ENCODE data around the gene SERTAD2. TPM values are rescaled to one million over a fixed set of nuclear protein-coding genes. Genes with fewer than 3 reads are reported as not detected.

Gene SERTAD2
- total RNA-seq (2012; rRNA removed) (5.0 and 6.7 TPM in 2 replicates), polyA plus RNA-seq (2012; rRNA removed) (11.0 and 12.7 TPM in 2 replicates), Bru-seq, nascent RNA (percentile 84 among the genes with signal in this experiment), BruChase-seq, experiment 1, labeled RNA remaining after a 6-hour chase (percentile 52 among the genes with signal in this experiment), BruChase-seq, experiment 2, labeled RNA remaining after a 2-hour chase (percentile 89 among the genes with signal in this experiment)
- polyA plus RNA-seq (2012; cell fraction: cytosol; rRNA removed): 5.3 and 11.9 TPM in 2 replicates
- 6.0 TPM in 2 replicates for polyA plus RNA-seq (2012; cell fraction: nucleus; rRNA removed; ENCODE audit: low replicate concordance)
- long read RNA-seq, partial matches to known transcripts: 0 of 3 reads
- long read RNA-seq, other reads (novel, unspliced or antisense): 3 of 3 reads

- no peaks in the 10 kb centered on the region for H3K27me3 ChIP-seq (ENCODE audit: control insufficient read depth, insufficient read depth, low read length)
- H4K5ac ChIP-seq (ENCODE audit: low read depth, low read length): peak within 1 kb of the TSS; percentile 89
- H3K9ac ChIP-seq (ENCODE audit: low read depth, low read length): peak within 1 kb of the TSS; percentile 92
- peak within 1 kb of the TSS; percentile 87 for H2BK120ac ChIP-seq (ENCODE audit: low read depth, low read length)
- H4K91ac ChIP-seq (ENCODE audit: insufficient read depth, low read depth, low read length): peak within 1 kb of the TSS; percentile 96
- H3K4me3 ChIP-seq (ENCODE audit: insufficient read depth, low read depth, low read length): peak within 1 kb of the TSS; percentile 98
- ATAC-seq (ENCODE audit: low read depth) (peak; percentile 91), DNase-seq (peak; percentile 84)
- peak within 1 kb of the TSS; percentile 87 for H3K14ac ChIP-seq (replicated peaks; ENCODE audit: low read depth, low read length)
- no peaks in the 10 kb centered on the region for H3K9me1 ChIP-seq (ENCODE audit: insufficient read depth, low read length)
- peak within 1 kb of the TSS; percentile 96 for H3K4ac ChIP-seq (ENCODE audit: low read depth, low read length)
- H3K79me1 ChIP-seq (ENCODE audit: low read depth in 1 of 2, low read length in 2 of 2): peaks cover 10 to 36% of the 10 kb centered on the region in 2 experiments; a peak in 3 of 4 replicates
- H2BK15ac ChIP-seq (ENCODE audit: low read depth, low read length): peak within 1 kb of the TSS; percentile 87; the same call in 2 of the 3 replicates
- peaks cover 36% of the 10 kb centered on the region for H4K20me1 ChIP-seq (ENCODE audit: insufficient read depth, low read length)
- H2BK20ac ChIP-seq (ENCODE audit: low read depth, low read length): peak within 1 kb of the TSS; percentile 43
- POLR2A ChIA-PET (ENCODE audit: unreplicated experiment): interaction anchor here (0.5 to 1.9 kb wide), 10 partner anchors 8 to 401 kb away, joined by 3 to 8 read pairs (median 4); no protein-coding TSS in a partner anchor
- H3K18ac ChIP-seq (ENCODE audit: low read depth, low read length): peak within 1 kb of the TSS; percentile 94
- in situ Hi-C loops (cut with MboI; ENCODE audit: low sequenced_read_pairs): no loop called here
- peak within 1 kb of the TSS; percentile 96 for H3K4me2 ChIP-seq (ENCODE audit: low read depth, low read length)
- intact Hi-C loops (cut with micrococcal nuclease): loop anchor here (1.0 to 5.0 kb wide), 3 partner anchors 79 to 212 kb away; no protein-coding TSS in a partner anchor
- no peaks in the 10 kb centered on the region for H3K36me3 ChIP-seq (ENCODE audit: control insufficient read depth, insufficient read depth, low read length)
- H3K27ac ChIP-seq (ENCODE audit: insufficient read depth, low read length): peak within 1 kb of the TSS; percentile 98
- dilution Hi-C loops (cut with HindIII; ENCODE audit: low sequenced_read_pairs, unreplicated experiment): no loop called here
- peak; percentile 65; the same call in 1 of the 2 replicates for TF ChIP-seq BHLHE40 (IDR thresholded peaks at IDR 0.05; ENCODE audit: low read depth, low read length)
- TF ChIP-seq FOS (IDR thresholded peaks at IDR 0.05; ENCODE audit: low read depth, low read length): no peak
- peak; percentile 24; the same call in 1 of the 2 replicates for TF ChIP-seq RAD21 (IDR thresholded peaks at IDR 0.05; ENCODE audit: low read length)
- TF ChIP-seq MAZ (IDR thresholded peaks at IDR 0.05; ENCODE audit: borderline replicate concordance, low read depth, low read length): peak; percentile 62; the same call in 1 of the 2 replicates
- peak; percentile 16; the same call in 1 of the 2 replicates for TF ChIP-seq CTCF (conservative IDR thresholded peaks at IDR 0.05; ENCODE audit: low read depth, low read length)
- TF ChIP-seq RCOR1 (IDR thresholded peaks at IDR 0.05; ENCODE audit: insufficient replicate concordance, low read length): no peak
- peak within 1 kb of the TSS; percentile 91 for H2AK5ac ChIP-seq (ENCODE audit: low read depth, low read length)
- peak within 1 kb of the TSS; percentile 87 to 90 for H4K8ac ChIP-seq (ENCODE audit: low read depth in 2 of 2, low read length in 2 of 2)
- H3K4me1 ChIP-seq (ENCODE audit: control insufficient read depth, insufficient read depth, low read length): peaks cover 5% of the 10 kb centered on the region
- H3K56ac ChIP-seq (ENCODE audit: extremely low read depth, insufficient read depth, low read length): peak within 1 kb of the TSS; percentile 89
- no peaks in the 10 kb centered on the region for H3K9me3 ChIP-seq (ENCODE audit: control insufficient read depth, insufficient read depth, low read length)
- peak within 1 kb of the TSS; percentile 88 for H2AK9ac ChIP-seq (replicated peaks; ENCODE audit: low read depth, low read length, poor library complexity)
- H3K23ac ChIP-seq (ENCODE audit: low read depth, low read length): peak within 1 kb of the TSS; percentile 96
- CTCF ChIA-PET: interaction anchor here (0.6 to 2.4 kb wide), 7 partner anchors 10 to 235 kb away, joined by 3 to 6 read pairs (median 4); no protein-coding TSS in a partner anchor
- H2AFZ ChIP-seq (replicated peaks; ENCODE audit: low read length, poor library complexity): peak within 1 kb of the TSS; percentile 94
- no TSS peak for BruUV-seq (replicated peaks)
- peak within 1 kb of the TSS; percentile 98 for H2BK5ac ChIP-seq (ENCODE audit: low read depth, low read length, poor library complexity, severe bottlenecking)
- WGBS, 2 experiments (ENCODE audit: extremely low coverage in 2 of 2, insufficient read length in 1 of 2): 0% methylated on average over 15 of the region's 109 CpGs; no CpG with 5 or more reads in 1 of the 2 experiments
Observed at GRCh38 chr2:64653109-64654062, at the start of gene SERTAD2. Gene SERTAD2 (minus strand): TSS chr2:64653913. CDS start chr2:64636871, 17,042 bp downstream.
